Cardiac muscle cell (in vitro differentiated cells and primary cell): ENCODE measurements around the gene GNA15. TPM values are rescaled to one million over a fixed set of nuclear protein-coding genes. Genes with fewer than 3 reads are reported as not detected.

Experiments
- DNase-seq, 2 donors: peaks; one replicate each; pipeline versions ENCODE4 v3.0.0 to v3.0.0-alpha.2; 2010 to 2017; ENCODE audit warnings: low read depth in 1 of 2, low spot score in 1 of 2
- H3K27ac ChIP-seq: fragments of 200-600 bp; sonication (generic); 2 replicates; pipeline ENCODE4 v1.5.1; 2016
- H3K27me3 ChIP-seq: fragments of 200-600 bp; sonication (generic); 2 replicates; pipeline ENCODE4 v1.6.0; 2016; ENCODE audit warnings: control low read depth
- H3K36me3 ChIP-seq: fragments of 200-600 bp; sonication (generic); 2 replicates; pipeline ENCODE4 v1.5.1; 2016; ENCODE audit warnings: control low read depth
- H3K4me1 ChIP-seq: fragments of 200-600 bp; sonication (generic); 2 replicates; pipeline ENCODE4 v1.8.1; 2017; ENCODE audit warnings: low read depth, mild to moderate bottlenecking, mixed run types
- H3K4me3 ChIP-seq: fragments of 200-600 bp; sonication (generic); 2 replicates; pipeline ENCODE4 v1.5.1; 2016; ENCODE audit warnings: mild to moderate bottlenecking
- H3K9me3 ChIP-seq: fragments of 200-600 bp; sonication (generic); 2 replicates; pipeline ENCODE4 v1.5.1; 2017; ENCODE audit warnings: low read depth, mild to moderate bottlenecking, control low read depth
- polyA plus RNA-seq: library from polyadenylated mRNA; unstranded; fragments of >200 nt; fragmentation: Nextera tagmentation; extraction: Ambion mirVana; gene quantifications from 2 replicates; pipeline ENCODE4 v1.2.1, GENCODE V29; 2016
- total RNA-seq: library from RNA; depleted of rRNA; stranded (reverse); fragments of >200 nt; gene quantifications from 2 replicates; pipeline ENCODE4 v1.2.3, GENCODE V29; 2016
- TF ChIP-seq, protein P1 (sequence below): IDR thresholded peaks from 2 replicates; pipeline ENCODE4 v1.5.1; 2012; ENCODE audit warnings: low read depth, mild to moderate bottlenecking, low read length

GNA15 gene
- total and polyA plus RNA-seq, 2 experiments from 2014 or later, result 0.12 TPM; not detected in 1

DNA sequence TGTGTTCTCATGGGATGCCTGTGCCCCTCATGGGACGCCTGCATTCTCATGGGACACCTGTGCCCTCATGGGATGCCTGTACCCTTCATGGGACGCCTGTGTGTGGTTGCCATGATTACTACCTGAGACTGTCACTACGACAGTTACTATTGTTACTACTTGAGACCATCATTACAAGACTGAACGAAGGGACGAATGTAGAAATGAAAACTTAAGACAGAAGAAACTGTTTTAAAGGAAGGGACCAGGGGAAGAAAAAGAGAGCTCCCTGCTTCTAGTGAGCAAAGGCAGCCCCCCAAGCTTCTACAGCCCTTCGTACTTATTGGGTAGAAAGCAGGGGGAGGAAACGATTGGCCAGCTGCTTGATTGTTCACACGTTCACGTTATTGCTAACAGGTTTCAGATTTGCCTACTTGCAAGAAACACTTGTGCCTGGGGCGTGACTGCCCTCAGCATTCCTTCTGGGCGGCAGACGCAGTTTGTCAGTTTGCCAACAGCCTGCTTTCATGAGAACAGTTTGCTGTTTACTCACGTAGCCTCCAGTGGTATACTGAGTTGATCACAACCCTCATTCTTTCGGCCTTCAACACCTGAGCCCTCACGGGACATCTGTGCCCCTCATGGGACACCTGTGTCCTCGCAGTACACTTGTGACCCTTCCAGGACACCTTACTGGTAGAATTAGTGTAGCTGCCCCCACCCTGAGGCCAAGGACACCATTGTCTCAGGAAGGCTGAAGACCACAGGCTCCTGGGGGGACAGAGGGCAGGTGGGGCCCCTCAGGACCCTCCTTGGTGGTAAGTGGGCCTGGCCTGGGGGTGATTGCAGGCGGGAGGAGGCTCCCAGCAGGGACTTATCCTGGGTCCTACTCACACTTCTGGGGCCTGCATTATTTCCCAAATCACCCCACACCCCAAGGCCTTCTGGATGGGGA lies 40.2 kb downstream of the GNA15 start:
- H3K27ac ChIP-seq, result no peak overlapping the region
- H3K36me3 ChIP-seq, result no peaks in the 10 kb centered on the region
- TF ChIP-seq, protein P1, sequence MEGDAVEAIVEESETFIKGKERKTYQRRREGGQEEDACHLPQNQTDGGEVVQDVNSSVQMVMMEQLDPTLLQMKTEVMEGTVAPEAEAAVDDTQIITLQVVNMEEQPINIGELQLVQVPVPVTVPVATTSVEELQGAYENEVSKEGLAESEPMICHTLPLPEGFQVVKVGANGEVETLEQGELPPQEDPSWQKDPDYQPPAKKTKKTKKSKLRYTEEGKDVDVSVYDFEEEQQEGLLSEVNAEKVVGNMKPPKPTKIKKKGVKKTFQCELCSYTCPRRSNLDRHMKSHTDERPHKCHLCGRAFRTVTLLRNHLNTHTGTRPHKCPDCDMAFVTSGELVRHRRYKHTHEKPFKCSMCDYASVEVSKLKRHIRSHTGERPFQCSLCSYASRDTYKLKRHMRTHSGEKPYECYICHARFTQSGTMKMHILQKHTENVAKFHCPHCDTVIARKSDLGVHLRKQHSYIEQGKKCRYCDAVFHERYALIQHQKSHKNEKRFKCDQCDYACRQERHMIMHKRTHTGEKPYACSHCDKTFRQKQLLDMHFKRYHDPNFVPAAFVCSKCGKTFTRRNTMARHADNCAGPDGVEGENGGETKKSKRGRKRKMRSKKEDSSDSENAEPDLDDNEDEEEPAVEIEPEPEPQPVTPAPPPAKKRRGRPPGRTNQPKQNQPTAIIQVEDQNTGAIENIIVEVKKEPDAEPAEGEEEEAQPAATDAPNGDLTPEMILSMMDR, result no peak
- DNase-seq, result no peak
- H3K4me1 ChIP-seq, result no peaks in the 10 kb centered on the region
- H3K9me3 ChIP-seq, result no peaks in the 10 kb centered on the region
- no peaks in the 10 kb centered on the region for H3K27me3 ChIP-seq
- H3K4me3 ChIP-seq, result no peak overlapping the region

DNA sequence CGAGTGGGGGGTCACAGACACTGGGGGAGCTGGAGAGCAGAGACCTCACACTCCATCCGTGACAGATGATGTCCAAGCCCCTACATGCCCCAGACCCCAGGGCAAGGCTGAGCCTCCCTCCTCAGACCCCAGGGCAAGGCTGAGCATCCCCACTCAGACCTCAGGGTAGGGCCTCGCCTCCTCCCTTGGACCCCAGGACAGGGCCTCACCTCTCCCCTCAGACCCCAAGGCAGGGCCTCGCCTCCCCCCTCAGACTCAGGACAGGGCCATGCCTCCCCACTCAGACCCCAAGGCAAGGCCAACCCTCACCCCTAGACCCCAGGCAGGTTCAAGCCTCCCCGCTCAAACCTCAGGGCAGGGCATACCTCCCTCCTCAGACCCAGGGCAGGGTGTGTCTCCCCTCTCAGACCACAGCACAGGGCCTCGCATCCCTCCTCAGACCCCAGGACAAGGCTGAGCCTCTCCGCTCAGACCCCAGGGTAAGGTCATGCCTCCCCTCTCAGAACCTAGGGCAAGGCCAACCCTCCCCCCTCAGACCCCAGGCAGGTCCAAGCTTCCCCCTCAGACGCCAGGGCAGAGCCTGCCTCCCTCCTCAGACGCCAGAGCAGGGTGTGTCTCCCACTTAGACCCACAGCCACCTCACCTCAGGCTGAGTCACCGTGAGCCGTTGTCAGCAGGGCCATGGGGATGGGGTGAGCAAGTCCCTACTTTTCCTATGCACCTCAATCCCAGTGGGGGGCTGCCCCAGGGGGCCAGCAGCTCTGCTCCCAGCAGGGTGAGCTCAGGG lies 41.1 kb downstream of the GNA15 start:
- Histone ChIP-seq H3K27ac (no peak overlapping the region), H3K9me3 (no peaks in the 10 kb centered on the region), H3K36me3 (no peaks in the 10 kb centered on the region), H3K4me1 (no peaks in the 10 kb centered on the region), H3K4me3 (no peak overlapping the region), H3K27me3 (no peaks in the 10 kb centered on the region)
- TF ChIP-seq, protein P1, result no peak
- no peak for DNase-seq

DNA sequence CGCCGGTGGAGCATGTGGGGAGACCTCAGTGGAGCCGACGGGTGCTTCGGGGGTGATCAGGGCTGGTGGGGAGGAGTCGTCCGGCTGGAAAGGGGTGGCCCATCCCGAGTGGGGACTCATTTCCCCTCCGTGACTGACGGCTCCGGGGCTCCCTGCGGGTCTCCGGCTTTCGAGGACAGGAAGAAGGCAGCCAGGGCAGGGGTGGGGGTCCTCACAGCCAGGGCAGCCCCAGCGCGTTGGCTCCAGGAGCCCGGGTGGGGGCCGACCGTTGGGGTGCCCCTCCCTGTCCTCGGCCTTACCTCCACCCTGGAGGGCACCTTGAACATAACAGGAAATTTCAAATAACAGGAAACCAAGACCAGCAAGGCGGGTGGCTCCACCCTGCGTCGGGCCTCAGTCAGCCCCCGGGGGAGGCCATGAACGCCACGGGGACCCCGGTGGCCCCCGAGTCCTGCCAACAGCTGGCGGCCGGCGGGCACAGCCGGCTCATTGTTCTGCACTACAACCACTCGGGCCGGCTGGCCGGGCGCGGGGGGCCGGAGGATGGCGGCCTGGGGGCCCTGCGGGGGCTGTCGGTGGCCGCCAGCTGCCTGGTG lies 42.6 kb downstream of the GNA15 start, which contains the start of gene S1PR4:
TSS of gene S1PR4 (plus strand) at position 393 of the 596 bp plus-strand sequence. CDS start at position 417, 24 bp downstream.
- Histone ChIP-seq H3K27me3 (no peaks in the 10 kb centered on the region), H3K4me1 (no peaks in the 10 kb centered on the region), H3K9me3 (no peaks in the 10 kb centered on the region), H3K36me3 (no peaks in the 10 kb centered on the region), H3K27ac (no peak within 1 kb of the TSS), H3K4me3 (no peak within 1 kb of the TSS)
- TF ChIP-seq, protein P1, result no peak
- DNase-seq, result no peak

DNA sequence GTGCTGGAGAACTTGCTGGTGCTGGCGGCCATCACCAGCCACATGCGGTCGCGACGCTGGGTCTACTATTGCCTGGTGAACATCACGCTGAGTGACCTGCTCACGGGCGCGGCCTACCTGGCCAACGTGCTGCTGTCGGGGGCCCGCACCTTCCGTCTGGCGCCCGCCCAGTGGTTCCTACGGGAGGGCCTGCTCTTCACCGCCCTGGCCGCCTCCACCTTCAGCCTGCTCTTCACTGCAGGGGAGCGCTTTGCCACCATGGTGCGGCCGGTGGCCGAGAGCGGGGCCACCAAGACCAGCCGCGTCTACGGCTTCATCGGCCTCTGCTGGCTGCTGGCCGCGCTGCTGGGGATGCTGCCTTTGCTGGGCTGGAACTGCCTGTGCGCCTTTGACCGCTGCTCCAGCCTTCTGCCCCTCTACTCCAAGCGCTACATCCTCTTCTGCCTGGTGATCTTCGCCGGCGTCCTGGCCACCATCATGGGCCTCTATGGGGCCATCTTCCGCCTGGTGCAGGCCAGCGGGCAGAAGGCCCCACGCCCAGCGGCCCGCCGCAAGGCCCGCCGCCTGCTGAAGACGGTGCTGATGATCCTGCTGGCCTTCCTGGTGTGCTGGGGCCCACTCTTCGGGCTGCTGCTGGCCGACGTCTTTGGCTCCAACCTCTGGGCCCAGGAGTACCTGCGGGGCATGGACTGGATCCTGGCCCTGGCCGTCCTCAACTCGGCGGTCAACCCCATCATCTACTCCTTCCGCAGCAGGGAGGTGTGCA lies 43.3 kb downstream of the GNA15 start:
- TF ChIP-seq, protein P1, result no peak
- Histone ChIP-seq H3K27ac (no peak overlapping the region), H3K9me3 (no peaks in the 10 kb centered on the region), H3K4me1 (no peaks in the 10 kb centered on the region), H3K27me3 (no peaks in the 10 kb centered on the region), H3K36me3 (no peaks in the 10 kb centered on the region), H3K4me3 (no peak overlapping the region)
- DNase-seq, result no peak
